ENCODE data around the gene RTN1. TPM values are rescaled to one million over a fixed set of nuclear protein-coding genes. Genes with fewer than 3 reads are reported as not detected.

The RTN1 gene
- total and polyA plus RNA-seq, 2 experiments from 2014 or later = 4.2 to 4.3 TPM

DNA sequence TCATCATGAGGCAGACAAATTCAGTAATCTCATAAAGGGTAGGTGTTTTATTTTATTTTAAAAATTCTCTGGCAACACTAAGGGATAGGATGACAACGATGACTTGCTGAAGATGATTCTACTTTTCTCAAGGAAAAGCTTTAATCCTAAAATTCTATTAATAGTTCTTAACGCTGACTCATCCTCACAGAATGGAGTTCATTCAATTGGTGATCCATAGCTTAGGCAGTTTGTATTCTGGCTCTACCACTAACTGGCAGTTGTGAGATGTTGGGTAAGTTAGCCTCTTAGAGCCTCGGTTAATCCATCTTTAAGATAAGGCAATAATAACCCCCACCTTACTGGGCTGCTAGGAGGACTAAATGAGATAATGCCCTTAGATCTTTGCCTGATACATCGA, 116.3 kb downstream of the RTN1 start:
- no peak for ATAC-seq
- Histone ChIP-seq H2AFZ (peak overlapping the region; percentile 0; the same call in 1 of the 2 replicates), H3K27ac (ENCODE audit: low read depth) (no peak overlapping the region), H3K4me1 (ENCODE audit: insufficient read depth) (no peaks in the 10 kb centered on the region), H3K36me3 (ENCODE audit: insufficient read depth) (no peaks in the 10 kb centered on the region), H3K79me2 (replicated peaks; ENCODE audit: insufficient read depth) (no peaks in the 10 kb centered on the region), H3K4me3 (no peak overlapping the region), H3K27me3 (ENCODE audit: insufficient read depth) (no peaks in the 10 kb centered on the region), H3K9me2 (ENCODE audit: insufficient read depth) (peaks cover 7% of the 10 kb centered on the region), H3K4me2 (no peak overlapping the region), H3F3A (replicated peaks; ENCODE audit: low read depth) (no peaks in the 10 kb centered on the region), H4K20me1 (replicated peaks; ENCODE audit: insufficient read depth) (no peaks in the 10 kb centered on the region)
- Mint-ChIP-seq H3K27ac (no peak overlapping the region), H3K4me1 (peaks cover 8% of the 10 kb centered on the region; the same call in 1 of the 3 replicates), H3K4me3 (no peak overlapping the region), H3K36me3 (ENCODE audit: low read depth) (no peaks in the 10 kb centered on the region), H3K27me3 (ENCODE audit: insufficient read depth, low read depth, poor library complexity) (no peaks in the 10 kb centered on the region), H3K9me3 (no peaks in the 10 kb centered on the region)
- no peak for DNase-seq (ENCODE audit: low spot score)
- TF ChIP-seq ZNF114 (CRISPR knock-in tag; IDR thresholded peaks at IDR 0.05) (no peak), STAT1 (IDR thresholded peaks at IDR 0.05; ENCODE audit: unreplicated experiment) (no peak), EZH2 (IDR thresholded peaks at IDR 0.05; ENCODE audit: low read depth, unreplicated experiment) (no peak), ZNF331 (CRISPR knock-in tag; IDR thresholded peaks at IDR 0.05; ENCODE audit: low read depth) (no peak)
- TF ChIP-seq, protein P1, sequence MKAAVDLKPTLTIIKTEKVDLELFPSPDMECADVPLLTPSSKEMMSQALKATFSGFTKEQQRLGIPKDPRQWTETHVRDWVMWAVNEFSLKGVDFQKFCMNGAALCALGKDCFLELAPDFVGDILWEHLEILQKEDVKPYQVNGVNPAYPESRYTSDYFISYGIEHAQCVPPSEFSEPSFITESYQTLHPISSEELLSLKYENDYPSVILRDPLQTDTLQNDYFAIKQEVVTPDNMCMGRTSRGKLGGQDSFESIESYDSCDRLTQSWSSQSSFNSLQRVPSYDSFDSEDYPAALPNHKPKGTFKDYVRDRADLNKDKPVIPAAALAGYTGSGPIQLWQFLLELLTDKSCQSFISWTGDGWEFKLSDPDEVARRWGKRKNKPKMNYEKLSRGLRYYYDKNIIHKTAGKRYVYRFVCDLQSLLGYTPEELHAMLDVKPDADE (IDR thresholded peaks at IDR 0.05) = no peak

DNA sequence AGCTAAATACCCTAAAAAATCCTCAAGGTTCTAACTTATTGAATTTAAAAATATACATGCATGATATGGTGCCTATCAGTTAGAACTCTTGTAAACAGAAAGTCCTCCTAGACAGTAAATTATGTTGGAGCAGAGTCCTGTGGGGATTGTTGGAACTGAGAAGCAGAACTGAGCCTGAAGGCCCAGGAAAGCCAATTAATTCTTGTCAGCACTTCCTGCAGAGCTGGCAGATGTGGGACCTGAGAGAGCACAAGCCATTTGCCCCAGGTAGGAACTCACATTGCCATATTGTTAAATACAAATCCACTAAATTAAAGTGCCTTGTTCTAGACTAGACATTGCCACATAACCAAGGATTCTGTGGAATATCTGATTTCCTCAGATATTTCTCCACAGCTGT, 117.1 kb downstream of the RTN1 start:
- H3K9me3 Mint-ChIP-seq = no peaks in the 10 kb centered on the region
- TF ChIP-seq STAT1 (IDR thresholded peaks at IDR 0.05; ENCODE audit: unreplicated experiment) (no peak), NANOG (IDR thresholded peaks at IDR 0.05; ENCODE audit: borderline replicate concordance) (no peak), POLR2AphosphoS5 (IDR thresholded peaks at IDR 0.05; ENCODE audit: low read depth) (no peak), CREB1 (CRISPR knock-in tag; IDR thresholded peaks at IDR 0.05; ENCODE audit: low read depth) (no peak), EZH2 (IDR thresholded peaks at IDR 0.05; ENCODE audit: low read depth, unreplicated experiment) (no peak)
- TF ChIP-seq, protein P2, sequence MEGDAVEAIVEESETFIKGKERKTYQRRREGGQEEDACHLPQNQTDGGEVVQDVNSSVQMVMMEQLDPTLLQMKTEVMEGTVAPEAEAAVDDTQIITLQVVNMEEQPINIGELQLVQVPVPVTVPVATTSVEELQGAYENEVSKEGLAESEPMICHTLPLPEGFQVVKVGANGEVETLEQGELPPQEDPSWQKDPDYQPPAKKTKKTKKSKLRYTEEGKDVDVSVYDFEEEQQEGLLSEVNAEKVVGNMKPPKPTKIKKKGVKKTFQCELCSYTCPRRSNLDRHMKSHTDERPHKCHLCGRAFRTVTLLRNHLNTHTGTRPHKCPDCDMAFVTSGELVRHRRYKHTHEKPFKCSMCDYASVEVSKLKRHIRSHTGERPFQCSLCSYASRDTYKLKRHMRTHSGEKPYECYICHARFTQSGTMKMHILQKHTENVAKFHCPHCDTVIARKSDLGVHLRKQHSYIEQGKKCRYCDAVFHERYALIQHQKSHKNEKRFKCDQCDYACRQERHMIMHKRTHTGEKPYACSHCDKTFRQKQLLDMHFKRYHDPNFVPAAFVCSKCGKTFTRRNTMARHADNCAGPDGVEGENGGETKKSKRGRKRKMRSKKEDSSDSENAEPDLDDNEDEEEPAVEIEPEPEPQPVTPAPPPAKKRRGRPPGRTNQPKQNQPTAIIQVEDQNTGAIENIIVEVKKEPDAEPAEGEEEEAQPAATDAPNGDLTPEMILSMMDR (conservative IDR thresholded peaks at IDR 0.05; ENCODE audit: low read depth in 2 of 2) = no peak
- TF ChIP-seq, protein P1 (IDR thresholded peaks at IDR 0.05) = no peak
- H3K27me3 Mint-ChIP-seq (ENCODE audit: insufficient read depth, low read depth, poor library complexity) = no peaks in the 10 kb centered on the region
- ATAC-seq = no peak
- Histone ChIP-seq H3K4me1 (ENCODE audit: insufficient read depth) (no peaks in the 10 kb centered on the region), H3K36me3 (ENCODE audit: insufficient read depth) (no peaks in the 10 kb centered on the region), H3K4me3 (no peak overlapping the region), H3K79me2 (replicated peaks; ENCODE audit: insufficient read depth) (no peaks in the 10 kb centered on the region), H4K20me1 (replicated peaks; ENCODE audit: insufficient read depth) (no peaks in the 10 kb centered on the region), H3K4me2 (no peak overlapping the region), H3K27me3 (ENCODE audit: insufficient read depth) (no peaks in the 10 kb centered on the region), H3K27ac (ENCODE audit: low read depth) (no peak overlapping the region), H3K9me2 (ENCODE audit: insufficient read depth) (peaks cover 7% of the 10 kb centered on the region), H3F3A (replicated peaks; ENCODE audit: low read depth) (no peaks in the 10 kb centered on the region), H2AFZ (no peak overlapping the region)
- H3K4me3 Mint-ChIP-seq = no peak overlapping the region
- H3K36me3 Mint-ChIP-seq (ENCODE audit: low read depth) = no peaks in the 10 kb centered on the region
- no peak overlapping the region for H3K27ac Mint-ChIP-seq
- peaks cover 9% of the 10 kb centered on the region; the same call in 2 of the 3 replicates for H3K4me1 Mint-ChIP-seq
- DNase-seq (ENCODE audit: low spot score) = no peak
